ENCODE measurements around the gene WNT10A.
"Not testable (repeated sequence)": the region's sequence is repeated elsewhere in the genome, so short reads cannot be mapped to it uniquely, and the experiment has no call there.

The WNT10A gene

DNA sequence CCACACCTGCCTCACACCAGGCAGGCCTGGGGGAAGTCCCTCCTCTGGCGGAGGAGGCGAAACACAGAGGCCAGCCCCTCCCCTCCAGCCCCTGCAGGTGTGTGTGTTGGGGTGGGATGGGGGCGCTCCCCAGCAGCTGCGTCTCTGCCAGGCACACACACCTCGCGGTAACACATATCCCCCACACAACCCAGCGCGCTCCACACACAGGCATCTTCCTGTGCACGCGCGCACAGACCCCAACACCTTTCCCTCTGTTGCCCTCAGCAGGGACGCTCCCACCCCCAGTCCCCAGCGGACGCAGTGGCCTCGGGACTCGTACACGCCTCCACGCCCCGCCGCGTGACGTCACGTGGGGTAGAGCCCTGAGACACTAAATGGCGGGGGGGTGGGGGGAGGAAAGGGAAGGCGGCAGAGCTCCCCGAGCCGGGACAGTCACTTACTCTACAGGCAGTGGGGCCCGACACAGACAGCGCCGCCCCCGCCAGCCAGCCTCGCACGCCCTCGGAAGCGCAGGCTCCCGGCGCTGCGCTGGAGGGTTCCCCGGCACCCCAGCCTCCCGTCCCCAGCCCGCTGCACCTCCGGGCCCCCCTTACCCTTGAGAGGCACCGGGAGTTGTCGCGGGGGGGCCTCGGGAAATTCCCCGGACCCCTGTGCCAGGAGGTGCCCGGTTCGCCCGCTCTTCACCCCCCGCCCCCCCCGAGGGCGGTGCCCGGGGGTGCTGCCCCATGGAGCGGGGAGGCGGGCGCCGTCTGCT lies at the start of gene WNT10A:
TSS of gene WNT10A (plus strand) at position 751 of the 757 bp plus-strand sequence. CDS start 144 bp downstream, outside the sequence.
- H3K36me3 ChIP-seq (ENCODE audit: insufficient read depth, low read length), result no peaks in the 10 kb centered on the region
- peaks cover 86% of the 10 kb centered on the region for H3K27me3 ChIP-seq (ENCODE audit: insufficient read depth, low read length)
- H3K27ac ChIP-seq (ENCODE audit: low read depth, low read length), result no peak within 1 kb of the TSS
- no peaks in the 10 kb centered on the region for H3K4me1 ChIP-seq (ENCODE audit: control insufficient read depth, insufficient read depth, low read length, unreplicated experiment)
- H3K4me3 ChIP-seq (ENCODE audit: low read depth, low read length), result no peak within 1 kb of the TSS
- no peak within 1 kb of the TSS for H2AFZ ChIP-seq (ENCODE audit: low read length, unreplicated experiment)
- H3K79me2 ChIP-seq (ENCODE audit: control insufficient read depth, insufficient read depth, low read length, unreplicated experiment), result no peaks in the 10 kb centered on the region

DNA sequence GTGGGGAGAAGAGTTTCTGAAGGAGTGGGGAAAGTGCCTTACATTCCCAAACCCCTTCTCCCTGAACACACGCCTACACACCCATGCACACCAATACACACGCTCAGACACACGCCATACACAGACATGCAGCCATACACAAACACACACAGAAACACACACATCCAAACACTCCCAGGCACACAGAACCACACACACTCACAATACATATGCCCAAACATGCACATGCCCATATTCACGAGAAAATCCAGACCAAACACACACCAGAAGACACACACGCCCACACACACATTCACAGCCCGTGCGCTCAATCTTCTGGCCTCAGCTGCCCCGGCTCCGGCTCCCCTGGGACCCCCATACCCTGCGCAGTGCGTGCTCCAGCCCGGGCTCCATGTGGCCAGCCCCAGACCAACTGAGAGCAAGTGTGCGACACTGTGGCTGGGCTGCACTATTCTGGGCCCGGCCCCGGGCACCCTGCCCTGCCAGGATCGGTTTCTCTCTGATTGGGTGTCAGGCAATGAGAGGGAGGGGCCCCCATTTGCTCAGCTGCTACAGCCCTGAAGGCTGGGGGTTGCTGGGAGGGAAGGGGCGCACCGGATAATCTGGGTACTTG lies 49.2 kb upstream of the WNT10A start, which contains the start of gene PRKAG3:
TSS of gene PRKAG3 (minus strand) at position 426 of the 613 bp plus-strand sequence.
- no peak within 1 kb of the TSS for H3K27ac ChIP-seq (ENCODE audit: low read depth, low read length)
- no peak within 1 kb of the TSS for H3K4me3 ChIP-seq (ENCODE audit: low read depth, low read length)
- H3K4me1 ChIP-seq (ENCODE audit: control insufficient read depth, insufficient read depth, low read length, unreplicated experiment), result peaks cover 14% of the 10 kb centered on the region
- H3K36me3 ChIP-seq (ENCODE audit: insufficient read depth, low read length), result no peaks in the 10 kb centered on the region
- peaks cover 47% of the 10 kb centered on the region for H3K27me3 ChIP-seq (ENCODE audit: insufficient read depth, low read length)
- no peaks in the 10 kb centered on the region for H3K79me2 ChIP-seq (ENCODE audit: control insufficient read depth, insufficient read depth, low read length, unreplicated experiment)
- H2AFZ ChIP-seq (ENCODE audit: low read length, unreplicated experiment), result no peak within 1 kb of the TSS

DNA sequence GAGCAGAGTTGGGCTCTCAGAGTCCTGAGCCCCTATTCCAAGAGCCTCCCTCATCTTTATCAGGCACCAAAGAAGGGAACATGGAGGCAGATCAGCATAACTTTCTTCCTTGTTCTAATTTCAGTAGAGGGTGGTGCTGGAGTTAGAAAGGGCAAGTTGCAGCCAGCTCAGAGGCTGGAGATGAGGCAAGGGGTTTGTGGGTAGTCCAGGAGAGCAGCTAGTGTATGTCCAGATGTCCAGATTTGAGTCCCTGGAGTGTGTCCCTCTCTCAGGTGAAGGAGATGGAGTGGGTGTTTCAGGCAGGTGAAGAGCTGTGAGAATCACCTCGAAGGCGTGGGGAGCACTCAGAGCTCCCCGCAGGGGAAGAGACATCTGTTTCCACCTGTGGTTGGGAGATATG lies 48.6 kb upstream of the WNT10A start:
- Histone ChIP-seq H3K4me1 (ENCODE audit: control insufficient read depth, insufficient read depth, low read length, unreplicated experiment) (peaks cover 14% of the 10 kb centered on the region), H3K36me3 (ENCODE audit: insufficient read depth, low read length) (no peaks in the 10 kb centered on the region), H3K27ac (ENCODE audit: low read depth, low read length) (no peak overlapping the region), H3K27me3 (ENCODE audit: insufficient read depth, low read length) (peaks cover 52% of the 10 kb centered on the region), H3K79me2 (ENCODE audit: control insufficient read depth, insufficient read depth, low read length, unreplicated experiment) (no peaks in the 10 kb centered on the region), H3K4me3 (ENCODE audit: low read depth, low read length) (no peak overlapping the region), H2AFZ (ENCODE audit: low read length, unreplicated experiment) (no peak overlapping the region)

DNA sequence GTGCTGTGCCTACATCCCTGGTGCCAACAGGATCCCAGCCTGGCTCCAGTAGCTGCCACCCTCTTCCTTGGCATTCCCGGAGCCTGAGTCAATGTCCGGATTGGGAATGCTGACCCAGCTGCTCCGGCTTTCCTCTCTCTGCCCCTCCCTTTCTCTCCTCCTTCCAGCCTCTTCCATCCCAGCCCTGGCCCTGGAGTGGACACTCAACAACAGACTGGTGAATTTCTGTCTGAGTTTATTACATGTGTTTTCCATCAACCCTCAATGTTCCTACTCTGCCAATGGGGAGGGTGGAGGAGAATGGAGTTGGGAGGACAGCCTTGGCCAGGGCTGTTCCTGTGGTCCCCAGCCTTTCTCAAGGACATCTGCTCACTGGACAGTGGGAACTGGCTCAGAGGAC lies 48.1 kb upstream of the WNT10A start:
- Histone ChIP-seq H2AFZ (ENCODE audit: low read length, unreplicated experiment) (no peak overlapping the region), H3K4me3 (ENCODE audit: low read depth, low read length) (no peak overlapping the region), H3K4me1 (ENCODE audit: control insufficient read depth, insufficient read depth, low read length, unreplicated experiment) (peaks cover 14% of the 10 kb centered on the region), H3K27me3 (ENCODE audit: insufficient read depth, low read length) (peaks cover 56% of the 10 kb centered on the region), H3K27ac (ENCODE audit: low read depth, low read length) (no peak overlapping the region), H3K79me2 (ENCODE audit: control insufficient read depth, insufficient read depth, low read length, unreplicated experiment) (no peaks in the 10 kb centered on the region), H3K36me3 (ENCODE audit: insufficient read depth, low read length) (no peaks in the 10 kb centered on the region)

DNA sequence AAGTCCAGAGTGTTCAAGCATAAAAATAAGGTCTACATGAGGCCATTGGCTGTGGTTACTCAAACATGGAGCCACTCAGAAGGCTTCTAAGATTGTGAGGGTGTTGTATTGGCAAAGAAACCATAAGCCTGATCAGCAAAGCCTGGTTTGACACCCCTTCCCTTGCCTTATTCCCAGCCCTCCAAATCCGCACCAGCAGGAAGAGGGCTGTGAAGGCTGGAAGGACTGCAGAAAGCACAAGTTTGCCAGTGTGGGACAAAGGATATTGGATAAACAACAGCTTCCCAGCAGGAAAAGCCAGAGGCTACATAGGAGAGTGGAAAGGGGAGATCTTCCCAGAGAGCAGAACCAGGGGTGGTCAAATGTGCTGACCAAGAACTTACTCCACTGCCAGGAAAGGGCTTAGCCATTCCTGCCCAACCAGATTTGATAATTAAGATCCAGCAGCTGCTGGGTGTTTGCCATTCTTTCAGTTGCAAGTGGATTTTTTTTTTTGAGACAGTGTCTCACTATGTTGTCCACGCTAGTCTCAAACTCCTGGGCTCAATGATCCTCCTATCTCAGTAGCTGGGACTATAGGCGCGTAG lies 47.5 kb upstream of the WNT10A start:
- Histone ChIP-seq H3K36me3 (ENCODE audit: insufficient read depth, low read length) (no peaks in the 10 kb centered on the region), H3K27ac (ENCODE audit: low read depth, low read length) (no peak overlapping the region), H3K27me3 (ENCODE audit: insufficient read depth, low read length) (peaks cover 61% of the 10 kb centered on the region), H2AFZ (ENCODE audit: low read length, unreplicated experiment) (no peak overlapping the region), H3K79me2 (ENCODE audit: control insufficient read depth, insufficient read depth, low read length, unreplicated experiment) (no peaks in the 10 kb centered on the region), H3K4me3 (ENCODE audit: low read depth, low read length) (no peak overlapping the region), H3K4me1 (ENCODE audit: control insufficient read depth, insufficient read depth, low read length, unreplicated experiment) (peaks cover 14% of the 10 kb centered on the region)

DNA sequence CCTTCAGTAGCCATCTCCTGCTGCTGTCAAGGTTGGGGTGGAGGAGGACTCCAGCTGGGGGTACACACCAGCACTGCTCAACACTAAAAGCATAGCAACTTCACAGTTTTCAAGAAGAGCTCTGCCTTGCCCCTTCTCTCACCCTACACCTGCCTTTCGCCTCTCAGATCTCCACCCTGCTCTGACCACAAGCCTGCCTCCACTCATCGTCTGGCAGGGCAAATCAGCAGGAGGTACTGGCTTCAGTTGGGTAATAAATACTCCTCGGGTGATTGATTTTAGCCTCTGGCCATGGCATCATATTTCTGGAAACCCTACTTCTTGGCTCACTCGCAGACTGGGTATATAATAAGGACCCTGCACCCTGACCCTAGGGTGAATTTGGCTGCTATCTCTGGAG lies 46.0 kb upstream of the WNT10A start:
- no peak overlapping the region for H3K4me3 ChIP-seq (ENCODE audit: low read depth, low read length)
- peaks cover 16% of the 10 kb centered on the region for H3K4me1 ChIP-seq (ENCODE audit: control insufficient read depth, insufficient read depth, low read length, unreplicated experiment)
- no peak overlapping the region for H2AFZ ChIP-seq (ENCODE audit: low read length, unreplicated experiment)
- no peaks in the 10 kb centered on the region for H3K36me3 ChIP-seq (ENCODE audit: insufficient read depth, low read length)
- peaks cover 62% of the 10 kb centered on the region for H3K27me3 ChIP-seq (ENCODE audit: insufficient read depth, low read length)
- no peaks in the 10 kb centered on the region for H3K79me2 ChIP-seq (ENCODE audit: control insufficient read depth, insufficient read depth, low read length, unreplicated experiment)
- no peak overlapping the region for H3K27ac ChIP-seq (ENCODE audit: low read depth, low read length)

DNA sequence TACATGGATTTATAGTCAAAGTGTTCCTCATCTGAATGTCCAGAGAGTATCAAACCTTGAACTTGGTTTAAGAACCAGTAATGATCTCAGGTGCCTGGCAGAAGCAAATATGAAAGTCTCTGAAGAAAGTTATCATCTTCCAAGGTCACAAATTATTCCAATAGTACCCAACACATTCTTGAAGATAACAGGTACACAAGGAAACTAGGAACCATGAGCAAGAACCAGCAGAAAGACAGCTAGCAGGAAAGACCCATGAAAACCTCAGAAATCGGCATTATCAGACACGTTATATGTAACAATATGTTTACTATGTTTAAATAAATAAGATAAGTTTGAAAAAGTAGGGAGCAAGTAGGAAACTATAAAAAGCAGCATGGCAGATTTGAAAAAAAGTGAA lies 43.2 kb upstream of the WNT10A start:
- H3K4me1 ChIP-seq (ENCODE audit: control insufficient read depth, insufficient read depth, low read length, unreplicated experiment), result peaks cover 8% of the 10 kb centered on the region
- no peaks in the 10 kb centered on the region for H3K79me2 ChIP-seq (ENCODE audit: control insufficient read depth, insufficient read depth, low read length, unreplicated experiment)
- H2AFZ ChIP-seq (ENCODE audit: low read length, unreplicated experiment), result no peak overlapping the region
- no peaks in the 10 kb centered on the region for H3K36me3 ChIP-seq (ENCODE audit: insufficient read depth, low read length)
- peaks cover 45% of the 10 kb centered on the region for H3K27me3 ChIP-seq (ENCODE audit: insufficient read depth, low read length)
- H3K4me3 ChIP-seq (ENCODE audit: low read depth, low read length), result no peak overlapping the region
- no peak overlapping the region for H3K27ac ChIP-seq (ENCODE audit: low read depth, low read length)

DNA sequence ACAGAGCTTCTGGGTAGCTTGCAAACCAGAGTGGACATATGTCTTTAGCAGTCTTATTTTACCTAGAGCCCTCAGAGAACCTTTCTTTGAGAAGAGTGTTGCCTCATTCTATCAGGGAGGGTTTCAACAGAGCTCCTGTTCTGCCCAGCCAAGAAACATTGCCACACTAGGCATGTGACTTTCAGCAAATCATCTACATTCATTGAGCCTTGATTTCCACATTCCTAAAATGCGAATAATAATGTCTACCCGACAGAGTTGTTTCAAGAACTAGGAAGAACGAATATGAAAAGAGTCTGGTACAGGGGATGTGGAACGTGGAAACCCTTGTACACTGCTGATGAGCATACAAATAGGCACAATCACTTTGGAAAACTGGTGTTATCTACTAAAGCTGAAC lies 41.2 kb upstream of the WNT10A start:
- H3K4me3 ChIP-seq (ENCODE audit: low read depth, low read length), result no peak overlapping the region
- no peak overlapping the region for H2AFZ ChIP-seq (ENCODE audit: low read length, unreplicated experiment)
- H3K27me3 ChIP-seq (ENCODE audit: insufficient read depth, low read length), result peaks cover 32% of the 10 kb centered on the region
- H3K4me1 ChIP-seq (ENCODE audit: control insufficient read depth, insufficient read depth, low read length, unreplicated experiment), result peaks cover 4% of the 10 kb centered on the region
- H3K27ac ChIP-seq (ENCODE audit: low read depth, low read length), result no peak overlapping the region
- H3K36me3 ChIP-seq (ENCODE audit: insufficient read depth, low read length), result no peaks in the 10 kb centered on the region
- H3K79me2 ChIP-seq (ENCODE audit: control insufficient read depth, insufficient read depth, low read length, unreplicated experiment), result no peaks in the 10 kb centered on the region

DNA sequence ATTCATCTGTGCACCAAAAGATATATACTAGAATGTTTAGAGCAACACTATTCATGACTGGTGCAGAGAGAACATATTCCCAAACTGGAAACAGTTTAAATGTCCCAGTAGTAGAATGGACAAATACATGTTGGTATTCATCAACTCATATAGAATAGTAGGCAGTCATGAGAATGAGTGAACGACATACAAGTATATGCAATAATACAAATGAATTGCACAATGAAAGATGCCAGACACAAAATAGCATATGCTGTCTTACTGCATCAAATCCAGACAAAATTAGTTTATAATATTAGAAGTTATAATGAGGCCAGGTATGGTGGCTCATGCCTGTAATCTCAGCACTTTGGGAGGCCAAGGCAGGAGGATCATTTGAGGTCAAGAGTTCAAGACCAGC lies 40.8 kb upstream of the WNT10A start:
- Histone ChIP-seq H2AFZ (ENCODE audit: low read length, unreplicated experiment) (no peak overlapping the region), H3K27me3 (ENCODE audit: insufficient read depth, low read length) (peaks cover 29% of the 10 kb centered on the region), H3K79me2 (ENCODE audit: control insufficient read depth, insufficient read depth, low read length, unreplicated experiment) (no peaks in the 10 kb centered on the region), H3K36me3 (ENCODE audit: insufficient read depth, low read length) (no peaks in the 10 kb centered on the region), H3K4me3 (ENCODE audit: low read depth, low read length) (no peak overlapping the region), H3K27ac (ENCODE audit: low read depth, low read length) (no peak overlapping the region), H3K4me1 (ENCODE audit: control insufficient read depth, insufficient read depth, low read length, unreplicated experiment) (peaks cover 4% of the 10 kb centered on the region)

DNA sequence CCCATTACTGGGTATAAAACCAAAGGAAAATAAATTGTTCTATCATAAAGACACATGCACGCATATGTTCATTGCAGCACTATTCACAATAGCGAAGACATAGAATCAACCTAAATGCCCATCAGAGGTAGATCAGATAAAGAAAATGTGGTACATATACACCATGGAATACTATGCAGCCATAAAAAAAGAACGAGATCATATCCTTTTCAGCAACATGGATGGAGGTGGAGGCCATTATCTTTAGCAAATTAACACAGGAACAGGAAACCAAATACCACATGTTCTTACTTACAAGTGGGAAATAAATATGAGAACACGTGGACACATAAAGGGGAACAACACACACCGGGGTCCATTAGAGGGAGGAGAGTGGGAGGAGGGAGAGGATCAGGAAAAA lies 36.3 kb upstream of the WNT10A start:
- H3K4me1 ChIP-seq (ENCODE audit: control insufficient read depth, insufficient read depth, low read length, unreplicated experiment); H3K79me2 ChIP-seq (ENCODE audit: control insufficient read depth, insufficient read depth, low read length, unreplicated experiment); H3K36me3 ChIP-seq (ENCODE audit: insufficient read depth, low read length); H3K4me3 ChIP-seq (ENCODE audit: low read depth, low read length); H2AFZ ChIP-seq (ENCODE audit: low read length, unreplicated experiment); H3K27me3 ChIP-seq (ENCODE audit: insufficient read depth, low read length); H3K27ac ChIP-seq (ENCODE audit: low read depth, low read length): not testable (repeated sequence)

DNA sequence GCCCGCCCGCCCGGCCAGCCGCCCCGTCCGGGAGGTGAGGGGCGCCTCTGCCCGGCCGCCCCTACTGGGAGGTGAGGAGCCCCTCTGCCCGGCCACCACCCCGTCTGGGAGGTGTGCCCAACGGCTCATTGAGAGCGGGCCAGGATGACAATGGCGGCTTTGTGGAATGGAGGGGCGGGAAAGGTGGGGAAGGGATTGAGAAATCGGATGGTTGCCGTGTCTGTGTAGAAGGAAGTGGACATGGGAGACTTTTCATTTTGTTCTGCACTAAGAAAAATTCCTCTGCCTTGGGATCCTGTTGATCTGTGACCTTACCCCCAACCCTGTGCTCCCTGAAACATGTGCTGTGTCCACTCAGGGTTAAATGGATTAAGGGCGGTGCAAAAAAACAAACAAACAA lies 33.7 kb upstream of the WNT10A start:
- H3K27ac ChIP-seq (ENCODE audit: low read depth, low read length); H3K4me1 ChIP-seq (ENCODE audit: control insufficient read depth, insufficient read depth, low read length, unreplicated experiment); H3K36me3 ChIP-seq (ENCODE audit: insufficient read depth, low read length); H2AFZ ChIP-seq (ENCODE audit: low read length, unreplicated experiment); H3K79me2 ChIP-seq (ENCODE audit: control insufficient read depth, insufficient read depth, low read length, unreplicated experiment); H3K4me3 ChIP-seq (ENCODE audit: low read depth, low read length); H3K27me3 ChIP-seq (ENCODE audit: insufficient read depth, low read length): not testable (repeated sequence)

All from ACC112 (cell line).